ENCODE measurements around the gene SIRT2. TPM values are rescaled to one million over a fixed set of nuclear protein-coding genes. Genes with fewer than 3 reads are reported as not detected.

Gene SIRT2
- total RNA-seq, 1 donor from 2014 or later, result 91.3 TPM

- DNase-seq, result no peak
These were observed 33.2 kb upstream of the SIRT2 start for GRCh38 chr19:38932425-38933179.

GRCh38 chr19:38931521-38931793 is 32.0 kb upstream of the SIRT2 start:
- no peak overlapping the region for H3K27ac Mint-ChIP-seq (ENCODE audit: unreplicated experiment)
- H3K4me3 Mint-ChIP-seq (ENCODE audit: unreplicated experiment), result peak overlapping the region; percentile 97
- H3K9me3 Mint-ChIP-seq (ENCODE audit: unreplicated experiment), result peaks cover 8% of the 10 kb centered on the region
- H3K36me3 Mint-ChIP-seq (ENCODE audit: unreplicated experiment), result peaks cover 6% of the 10 kb centered on the region
- H3K27me3 Mint-ChIP-seq (ENCODE audit: unreplicated experiment), result no peaks in the 10 kb centered on the region
- no peak for TF ChIP-seq CTCF (IDR thresholded peaks at IDR 0.05; ENCODE audit: partially characterized antibody, unreplicated experiment)
- H3K4me1 Mint-ChIP-seq (ENCODE audit: low read depth, unreplicated experiment), result peaks cover 7% of the 10 kb centered on the region
- DNase-seq, result no peak

More at GRCh38 chr19:38932425-38933179, 33.2 kb upstream of the SIRT2 start:
- Mint-ChIP-seq H3K36me3 (ENCODE audit: unreplicated experiment) (peaks cover 6% of the 10 kb centered on the region), H3K4me3 (ENCODE audit: unreplicated experiment) (peak overlapping the region; percentile 47), H3K9me3 (ENCODE audit: unreplicated experiment) (peaks cover 8% of the 10 kb centered on the region), H3K4me1 (ENCODE audit: low read depth, unreplicated experiment) (peaks cover 7% of the 10 kb centered on the region), H3K27me3 (ENCODE audit: unreplicated experiment) (no peaks in the 10 kb centered on the region), H3K27ac (ENCODE audit: unreplicated experiment) (no peak overlapping the region)
- peak; percentile 23 for TF ChIP-seq CTCF (IDR thresholded peaks at IDR 0.05; ENCODE audit: partially characterized antibody, unreplicated experiment)

GRCh38 chr19:38930776-38931520 is 31.5 kb upstream of the SIRT2 start, which contains the start of gene MRPS12:
TSS of gene MRPS12 (plus strand) at chr19:38930944. CDS start at chr19:38931295, 351 bp downstream.
- H3K4me3 Mint-ChIP-seq (ENCODE audit: unreplicated experiment), result peak within 1 kb of the TSS; percentile 97
- peaks cover 7% of the 10 kb centered on the region for H3K4me1 Mint-ChIP-seq (ENCODE audit: low read depth, unreplicated experiment)
- H3K9me3 Mint-ChIP-seq (ENCODE audit: unreplicated experiment), result peaks cover 8% of the 10 kb centered on the region
- peak; percentile 97 for DNase-seq
- peaks cover 6% of the 10 kb centered on the region for H3K36me3 Mint-ChIP-seq (ENCODE audit: unreplicated experiment)
- peak within 1 kb of the TSS; percentile 92 for H3K27ac Mint-ChIP-seq (ENCODE audit: unreplicated experiment)
- TF ChIP-seq CTCF (IDR thresholded peaks at IDR 0.05; ENCODE audit: partially characterized antibody, unreplicated experiment), result no peak
- H3K27me3 Mint-ChIP-seq (ENCODE audit: unreplicated experiment), result no peaks in the 10 kb centered on the region

- Mint-ChIP-seq H3K4me3 (ENCODE audit: unreplicated experiment) (peak within 1 kb of the TSS; percentile 97), H3K36me3 (ENCODE audit: unreplicated experiment) (peaks cover 6% of the 10 kb centered on the region), H3K4me1 (ENCODE audit: low read depth, unreplicated experiment) (peaks cover 7% of the 10 kb centered on the region), H3K9me3 (ENCODE audit: unreplicated experiment) (peaks cover 8% of the 10 kb centered on the region), H3K27ac (ENCODE audit: unreplicated experiment) (peak within 1 kb of the TSS; percentile 92), H3K27me3 (ENCODE audit: unreplicated experiment) (no peaks in the 10 kb centered on the region)
- peak; percentile 99 for TF ChIP-seq CTCF (IDR thresholded peaks at IDR 0.05; ENCODE audit: partially characterized antibody, unreplicated experiment)
- peak; percentile 90 for DNase-seq
These were observed 30.7 kb upstream of the SIRT2 start, which contains the start of gene SARS2 for GRCh38 chr19:38929929-38930775. TSS of gene SARS2 (minus strand) at chr19:38930763. CDS start at chr19:38930736, 27 bp downstream.

Data from glutamatergic neuron (in vitro differentiated cells).